Mesenchymal stem cell (in vitro differentiated cells and primary cell): Measurements from ENCODE around the gene RIPOR2.

Source experiments
- DNase-seq: peaks from one replicate; pipeline ENCODE4 v3.0.0-alpha.2; 2013
- H2AFZ ChIP-seq: one replicate; pipeline ENCODE4 v1.6.1; 2013; ENCODE audit warnings: low read depth, mild to moderate bottlenecking, control low read depth, inconsistent platforms, low read length, moderate library complexity
- H2AK5ac ChIP-seq: 2 replicates; pipeline ENCODE4 v1.6.1; 2013; ENCODE audit warnings: low read length, moderate library complexity, mild to moderate bottlenecking, inconsistent platforms; ENCODE audit not compliant: severe bottlenecking
- H2BK120ac ChIP-seq: one replicate; pipeline ENCODE4 v1.6.1; 2013; ENCODE audit warnings: low read depth, mild to moderate bottlenecking, inconsistent platforms, low read length, moderate library complexity
- H2BK12ac ChIP-seq, 2 experiments: one replicate each; pipeline ENCODE4 v1.6.1; 2013; ENCODE audit warnings: inconsistent platforms in 2 of 2, low read length in 2 of 2, mild to moderate bottlenecking in 2 of 2, moderate library complexity in 2 of 2, control low read depth in 1 of 2
- H2BK15ac ChIP-seq: one replicate; pipeline ENCODE4 v1.6.1; 2013; ENCODE audit warnings: mild to moderate bottlenecking, low read depth, inconsistent platforms; ENCODE audit not compliant: poor library complexity, severe bottlenecking
- H2BK5ac ChIP-seq: 2 replicates; pipeline ENCODE4 v1.6.1; 2013; ENCODE audit warnings: low read depth, mild to moderate bottlenecking, low read length, control low read depth, inconsistent platforms; ENCODE audit not compliant: poor library complexity, severe bottlenecking
- H3K14ac ChIP-seq, 2 experiments: one replicate each; pipeline ENCODE4 v1.6.1; 2013; ENCODE audit warnings: inconsistent platforms in 2 of 2, low read length in 2 of 2, control low read depth in 1 of 2, mild to moderate bottlenecking in 1 of 2, moderate library complexity in 1 of 2
- H3K18ac ChIP-seq, 2 experiments: one replicate each; pipeline ENCODE4 v1.6.1; 2013; ENCODE audit warnings: inconsistent platforms in 2 of 2, low read length in 2 of 2, control low read depth in 1 of 2, low read depth in 1 of 2, mild to moderate bottlenecking in 1 of 2
- H3K23ac ChIP-seq, 2 experiments: one replicate each; pipeline ENCODE4 v1.6.1; 2013; ENCODE audit warnings: inconsistent platforms in 2 of 2, low read length in 2 of 2, mild to moderate bottlenecking in 2 of 2, moderate library complexity in 2 of 2, control low read depth in 1 of 2
- H3K27ac ChIP-seq: 2 replicates; pipeline ENCODE4 v1.5.1; 2013; ENCODE audit warnings: mild to moderate bottlenecking, moderate library complexity, low read length, control low read depth, inconsistent platforms; ENCODE audit not compliant: poor library complexity, severe bottlenecking
- H3K27me3 ChIP-seq, 2 experiments: 2 replicates each; pipeline versions ENCODE4 v1.6.1 to v1.7.0; 2013; ENCODE audit warnings: low read length in 2 of 2, mild to moderate bottlenecking in 2 of 2, moderate library complexity in 2 of 2, control low read depth in 1 of 2, inconsistent platforms in 1 of 2; ENCODE audit not compliant: control insufficient read depth in 1 of 2, insufficient read depth in 1 of 2
- H3K36me3 ChIP-seq, 2 experiments: 2 replicates each; pipeline versions ENCODE4 v1.6.1 to v1.7.0; 2013; ENCODE audit warnings: low read length in 2 of 2, control low read depth in 1 of 2, inconsistent platforms in 1 of 2, low read depth in 1 of 2, mild to moderate bottlenecking in 1 of 2; ENCODE audit not compliant: insufficient read depth in 2 of 2, control insufficient read depth in 1 of 2
- H3K4ac ChIP-seq, 2 experiments: one replicate each; pipeline ENCODE4 v1.6.1; 2013; ENCODE audit warnings: inconsistent platforms in 2 of 2, low read length in 2 of 2, mild to moderate bottlenecking in 2 of 2, moderate library complexity in 2 of 2, control low read depth in 1 of 2, low read depth in 1 of 2
- H3K4me1 ChIP-seq: 2 replicates; pipeline ENCODE4 v1.6.1; 2013; ENCODE audit warnings: low read depth, low read length, control low read depth; ENCODE audit not compliant: control insufficient read depth, insufficient read depth
- H3K4me2 ChIP-seq: 2 replicates; pipeline ENCODE4 v1.6.1; 2013; ENCODE audit warnings: low read length, mild to moderate bottlenecking, inconsistent platforms; ENCODE audit not compliant: poor library complexity, severe bottlenecking
- H3K4me3 ChIP-seq, 2 experiments: 2 replicates each; pipeline versions ENCODE4 v1.5.1 to v1.7.0; 2013; ENCODE audit warnings: low read length in 2 of 2, mild to moderate bottlenecking in 2 of 2, control low read depth in 1 of 2, low read depth in 1 of 2; ENCODE audit not compliant: insufficient read depth in 1 of 2
- H3K79me1 ChIP-seq: replicated peaks from 2 replicates; pipeline ENCODE4 v1.6.1; 2013; ENCODE audit warnings: mild to moderate bottlenecking, control low read depth, low read length, inconsistent platforms; ENCODE audit not compliant: poor library complexity, severe bottlenecking
- H3K9ac ChIP-seq: 2 replicates; pipeline ENCODE4 v1.7.0; 2013; ENCODE audit warnings: mild to moderate bottlenecking, low read length, moderate library complexity
- H3K9me3 ChIP-seq: 2 replicates; pipeline ENCODE4 v1.7.0; 2013; ENCODE audit warnings: mild to moderate bottlenecking, low read length; ENCODE audit not compliant: control insufficient read depth
- H4K8ac ChIP-seq: one replicate; pipeline ENCODE4 v1.6.1; 2013; ENCODE audit warnings: inconsistent platforms, mild to moderate bottlenecking, low read length, moderate library complexity
- H4K91ac ChIP-seq: one replicate; pipeline ENCODE4 v1.6.1; 2013; ENCODE audit warnings: mild to moderate bottlenecking, low read length, inconsistent platforms
- WGBS: methylation state at CpG from one replicate; pipeline ENCODE4 v1.1.7; 2013; ENCODE audit warnings: mixed read lengths; 5-methylcytosine and 5-hydroxymethylcytosine counted together

RIPOR2 gene

DNA sequence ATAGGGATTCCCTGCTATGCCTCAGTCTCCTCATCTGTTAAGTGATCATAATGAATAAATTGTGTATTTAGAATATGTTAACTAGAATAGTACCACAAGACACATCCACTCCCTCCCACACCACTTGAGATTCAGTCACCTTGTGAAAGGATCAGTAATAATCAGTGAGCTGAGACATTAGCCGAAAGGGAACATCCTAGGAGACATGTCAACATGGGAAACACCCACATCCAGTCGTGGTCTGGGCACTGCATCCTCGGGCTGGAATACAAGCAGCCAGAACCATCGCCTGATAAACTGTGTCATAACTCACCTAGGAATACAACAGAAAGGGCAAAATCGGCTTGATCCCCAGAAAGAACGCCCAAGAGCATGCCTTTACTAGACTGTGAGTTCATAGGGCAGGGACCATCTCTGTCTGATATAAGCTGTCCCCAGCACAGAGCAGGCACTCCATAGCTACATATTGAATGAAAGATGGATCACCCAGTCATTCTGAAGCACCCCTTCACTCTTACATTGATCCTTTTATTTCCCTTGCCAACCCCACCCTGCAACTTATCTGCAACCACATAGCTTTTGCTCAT, 23.9 kb downstream of the RIPOR2 start:
- Histone ChIP-seq H3K9ac (peak overlapping the region; percentile 89), H4K8ac (no peak overlapping the region), H3K79me1 (no peaks in the 10 kb centered on the region), H3K4ac (no peak overlapping the region), H3K18ac (no peak overlapping the region), H2BK12ac (no peak overlapping the region), H3K4me3 (peak overlapping the region in 1 of 2 experiments; percentile 93), H2BK15ac (no peak overlapping the region), H3K27ac (no peak overlapping the region), H2BK5ac (no peak overlapping the region), H3K36me3 (no peaks in the 10 kb centered on the region), H3K4me2 (no peak overlapping the region), H3K9me3 (no peaks in the 10 kb centered on the region), H2AFZ (no peak overlapping the region), H4K91ac (no peak overlapping the region), H3K4me1 (peaks cover 14% of the 10 kb centered on the region), H2AK5ac (no peak overlapping the region), H3K27me3 (peaks cover 18 to 56% of the 10 kb centered on the region in 2 experiments), H3K23ac (no peak overlapping the region), H3K14ac (no peak overlapping the region), H2BK120ac (no peak overlapping the region)
- 82% methylated on average over 6 of the region's 6 CpGs for WGBS
- DNase-seq, result no peak

DNA sequence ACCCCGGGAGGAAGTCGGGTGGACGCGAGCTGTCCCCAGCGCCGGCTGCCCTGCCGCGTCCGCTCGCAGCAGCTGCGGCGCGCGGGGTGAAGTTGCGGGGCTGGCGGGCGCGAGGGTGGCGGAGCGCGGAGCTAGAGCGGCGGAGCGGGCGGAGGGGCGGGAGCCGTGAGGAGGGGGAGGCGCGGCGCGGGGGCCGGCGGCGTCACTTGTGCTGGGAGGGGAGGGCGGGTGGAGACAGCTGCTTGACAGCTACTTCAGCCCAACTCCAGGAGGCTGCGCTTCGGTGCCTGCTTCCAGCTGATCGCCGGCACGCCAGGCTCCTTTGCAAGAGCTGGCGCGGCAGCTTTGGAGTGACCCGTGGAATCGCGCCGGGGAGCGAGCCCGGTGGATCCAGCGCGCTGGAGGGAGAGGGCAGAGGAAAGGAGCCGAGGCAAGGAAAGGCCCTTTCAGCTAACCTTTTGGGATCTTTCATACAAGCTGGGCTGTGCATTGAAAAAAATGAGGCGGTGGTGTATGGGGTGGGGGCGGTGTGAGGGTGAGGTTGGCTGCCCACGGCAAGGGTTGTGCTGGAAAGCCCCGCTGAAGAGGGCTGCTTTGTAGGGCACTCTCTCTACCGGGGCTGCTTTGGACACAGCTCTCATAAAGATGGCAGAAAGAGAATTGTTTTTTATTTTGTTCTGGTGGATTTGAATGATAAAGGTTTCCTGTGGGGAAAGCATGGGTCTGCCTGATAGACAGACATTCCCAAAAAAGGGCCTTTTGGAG, 24.6 kb downstream of the RIPOR2 start:
- DNase-seq, result peak; percentile 57
- no peaks in the 10 kb centered on the region for H3K9me3 ChIP-seq

GRCh38 chr6:24910331-24910960, 25.3 kb downstream of the RIPOR2 start:
- Histone ChIP-seq H2BK12ac (no peak overlapping the region), H3K4me3 (peak overlapping the region; percentile 55 to 93), H2BK120ac (peak overlapping the region; percentile 12), H4K8ac (no peak overlapping the region), H3K18ac (peak overlapping the region in 1 of 2 experiments; percentile 22), H2AFZ (peak overlapping the region; percentile 56), H4K91ac (no peak overlapping the region), H3K79me1 (no peaks in the 10 kb centered on the region), H2AK5ac (no peak overlapping the region), H3K14ac (no peak overlapping the region), H3K23ac (no peak overlapping the region), H3K4me2 (peak overlapping the region; percentile 94), H2BK15ac (no peak overlapping the region), H3K27ac (no peak overlapping the region), H3K27me3 (peaks cover 18 to 52% of the 10 kb centered on the region in 2 experiments), H2BK5ac (no peak overlapping the region), H3K4ac (peak overlapping the region in 1 of 2 experiments; percentile 17), H3K4me1 (peaks cover 14% of the 10 kb centered on the region), H3K9ac (peak overlapping the region; percentile 89), H3K36me3 (no peaks in the 10 kb centered on the region), H3K9me3 (no peaks in the 10 kb centered on the region)
- 2% methylated on average over 33 of the region's 33 CpGs for WGBS
- DNase-seq, result no peak

More for the DNA sequence above, 24.6 kb downstream of the RIPOR2 start:
- peaks cover 18 to 53% of the 10 kb centered on the region in 2 experiments for H3K27me3 ChIP-seq
- H3K23ac ChIP-seq, result no peak overlapping the region
- H3K4me3 ChIP-seq, result peak overlapping the region; percentile 55 to 93
- peak overlapping the region; percentile 94 for H3K4me2 ChIP-seq
- H3K36me3 ChIP-seq, result no peaks in the 10 kb centered on the region
- H4K8ac ChIP-seq, result no peak overlapping the region
- H3K9ac ChIP-seq, result peak overlapping the region; percentile 89
- H2AK5ac ChIP-seq, result no peak overlapping the region
- no peak overlapping the region for H4K91ac ChIP-seq
- H3K27ac ChIP-seq, result no peak overlapping the region
- no peak overlapping the region for H2BK12ac ChIP-seq
- H2BK15ac ChIP-seq, result peak overlapping the region; percentile 3
- no peak overlapping the region for H2BK5ac ChIP-seq
- H3K18ac ChIP-seq, result peak overlapping the region in 1 of 2 experiments; percentile 22
- H3K4me1 ChIP-seq, result peaks cover 14% of the 10 kb centered on the region
- H2AFZ ChIP-seq, result peak overlapping the region; percentile 56
- H3K79me1 ChIP-seq, result no peaks in the 10 kb centered on the region
- H2BK120ac ChIP-seq, result peak overlapping the region; percentile 12
- peak overlapping the region in 1 of 2 experiments; percentile 17 for H3K4ac ChIP-seq
- no peak overlapping the region for H3K14ac ChIP-seq
- 1% methylated on average over 32 of the region's 56 CpGs for WGBS
